B cell (primary cell): ENCODE data around the gene TMEM229A. TPM values are rescaled to one million over a fixed set of nuclear protein-coding genes. Genes with fewer than 3 reads are reported as not detected.

Experiments used
- ATAC-seq: fragments of 200-7000 bp; cut with Tn5 transposase; one replicate; pipeline ENCODE4 v1.10.0; 2021; ENCODE audit warnings: low read depth, mild to moderate bottlenecking, moderate number of reproducible peaks, moderate library complexity
- CTCF ChIA-PET: fragments of 350-600 bp; sonication (Branson Sonifier 250); formaldehyde crosslinking; loops from one replicate; lab custom pipeline; 2021; ENCODE audit warnings: antibody characterized with exemption, inconsistent platforms; lab: Charles Lee
- POLR2A ChIA-PET: fragments of 350-600 bp; sonication (Branson Sonifier 250); formaldehyde crosslinking; loops from one replicate; lab custom pipeline; 2021; ENCODE audit warnings: antibody characterized with exemption; lab: Charles Lee
- DNase-seq: peaks from one replicate; pipeline ENCODE4 v3.0.0; 2013
- H2AFZ ChIP-seq: 2 replicates; pipeline ENCODE4 v1.6.1; 2012; ENCODE audit warnings: mild to moderate bottlenecking, low read depth, low read length; ENCODE audit not compliant: insufficient read depth, poor library complexity, severe bottlenecking
- H3K27ac ChIP-seq, 2 donors: 1 replicate in 1 of 2; 2 replicates in 1 of 2; pipeline ENCODE4 v1.5.1; 2012 to 2013; ENCODE audit warnings: low read length in 2 of 2, mild to moderate bottlenecking in 2 of 2, moderate library complexity in 1 of 2
- H3K27me3 ChIP-seq, 4 experiments: fragments of 200-600 bp in 1 of 4; sonication (generic) in 1 of 4; replicated peaks in 1 of 4; 1 replicate in 2 of 4; 2 replicates in 2 of 4; pipeline versions ENCODE4 v1.6.1 to v1.7.0; 2013 to 2016; ENCODE audit warnings: low read length in 3 of 4, mild to moderate bottlenecking in 2 of 4, mixed read lengths in 1 of 4, moderate library complexity in 1 of 4; ENCODE audit not compliant: insufficient read depth in 4 of 4, control insufficient read depth in 3 of 4; ENCODE audit errors: control extremely low read depth in 1 of 4
- H3K36me3 ChIP-seq, 2 experiments: replicated peaks in 1 of 2; 1 replicate in 1 of 2; 2 replicates in 1 of 2; pipeline versions ENCODE4 v1.6.1 to v1.7.1; 2013; ENCODE audit warnings: low read length in 1 of 2; ENCODE audit not compliant: insufficient read depth in 2 of 2, control insufficient read depth in 1 of 2; ENCODE audit errors: control extremely low read depth in 1 of 2, extremely low read depth in 1 of 2
- H3K4me1 ChIP-seq, 2 donors: fragments of 200-600 bp in 1 of 2; sonication (generic) in 1 of 2; 1 replicate in 1 of 2; 2 replicates in 1 of 2; pipeline versions ENCODE4 v1.5.1 to v1.6.1; 2013 to 2017; ENCODE audit warnings: low read length in 2 of 2; ENCODE audit not compliant: control insufficient read depth in 2 of 2, insufficient read depth in 2 of 2
- H3K4me2 ChIP-seq: replicated peaks from 2 replicates; pipeline ENCODE3; 2012; ENCODE audit warnings: mild to moderate bottlenecking, low read depth, low read length; ENCODE audit not compliant: poor library complexity, severe bottlenecking
- H3K4me3 ChIP-seq, 5 experiments: fragments of 200-600 bp in 1 of 5; sonication (generic) in 1 of 5; 1 replicate in 3 of 5; 2 replicates in 2 of 5; pipeline versions ENCODE4 v1.5.1 to v1.7.0; 2011 to 2016; ENCODE audit warnings: low read length in 4 of 5, mild to moderate bottlenecking in 4 of 5, low read depth in 2 of 5, control low read depth in 1 of 5, moderate library complexity in 1 of 5; ENCODE audit not compliant: insufficient read depth in 1 of 5; ENCODE audit errors: control extremely low read depth in 1 of 5, extremely low read depth in 1 of 5
- H3K79me2 ChIP-seq: fragments of 200-600 bp; sonication (generic); one replicate; pipeline ENCODE4 v1.6.0; 2016; ENCODE audit warnings: low read length; ENCODE audit not compliant: control insufficient read depth, insufficient read depth
- H3K9ac ChIP-seq: fragments of 200-600 bp; sonication (generic); 2 replicates; pipeline ENCODE4 v1.6.1; 2017; ENCODE audit warnings: mild to moderate bottlenecking, low read length, moderate library complexity
- H3K9me3 ChIP-seq, 3 donors: one replicate each; pipeline versions ENCODE4 v1.6.1 to v1.7.1; 2013; ENCODE audit warnings: low read length in 2 of 3; ENCODE audit not compliant: control insufficient read depth in 2 of 3, insufficient read depth in 1 of 3; ENCODE audit errors: control extremely low read depth in 1 of 3
- H4K20me1 ChIP-seq: 2 replicates; pipeline ENCODE4 v1.6.0; 2012; ENCODE audit warnings: mild to moderate bottlenecking, low read length; ENCODE audit not compliant: insufficient read depth, control insufficient read depth, poor library complexity, severe bottlenecking
- H3K27ac Mint-ChIP-seq: one replicate; pipeline ENCODE4 v1.8.0; 2021; ENCODE audit warnings: mixed read lengths
- H3K27me3 Mint-ChIP-seq: one replicate; pipeline ENCODE4 v1.8.0; 2021; ENCODE audit warnings: mixed read lengths
- H3K4me1 Mint-ChIP-seq: one replicate; pipeline ENCODE4 v1.8.0; 2021; ENCODE audit warnings: mixed read lengths
- H3K4me3 Mint-ChIP-seq: one replicate; pipeline ENCODE4 v1.8.0; 2021; ENCODE audit warnings: mixed read lengths
- H3K9me3 Mint-ChIP-seq: one replicate; pipeline ENCODE4 v1.8.0; 2022; ENCODE audit warnings: mixed read lengths; ENCODE audit not compliant: insufficient read depth
- CTCF ChIP-seq: fragments of 200-600 bp; IDR thresholded peaks from one replicate; pipeline ENCODE4 v1.8.0; 2022; ENCODE audit warnings: antibody characterized with exemption, mild to moderate bottlenecking
- EZH2 ChIP-seq: IDR thresholded peaks from 2 replicates; pipeline ENCODE4 v1.6.1; 2012; ENCODE audit warnings: borderline replicate concordance, low read depth, mild to moderate bottlenecking, moderate library complexity, low read length; ENCODE audit not compliant: insufficient read depth, poor library complexity, severe bottlenecking
- WGBS: methylation state at CpG from one replicate; pipeline ENCODE4 v1.1.5; 2013; ENCODE audit warnings: missing lambda C conversion rate; ENCODE audit not compliant: insufficient coverage; 5-methylcytosine and 5-hydroxymethylcytosine counted together
- intact Hi-C: fragments of 100-400 bp; cut with micrococcal nuclease; formaldehyde crosslinking; loops from one replicate; pipeline ENCODE4 v1.10.0; 2022
- polyA plus RNA-seq: library from polyadenylated mRNA; depleted of rRNA; stranded (reverse); fragments of >200 nt; gene quantifications from 2 replicates; pipeline ENCODE4 v1.2.3, GENCODE V29; 2012
- total RNA-seq, 2 donors: library from RNA; stranded (reverse); fragments of 120-200 nt in 1 of 2; gene quantifications; 1 replicate in 1 of 2; 2 replicates in 1 of 2; pipeline versions ENCODE4 v1.2.3 to v1.2.4, GENCODE V29; 2013 to 2022

The TMEM229A gene
- total and polyA plus RNA-seq, 2 donors (not counting 1 experiment from before 2014, with no cell fraction given) = not detected

- CTCF ChIA-PET = interaction anchor here (0.7 kb wide), 1 partner anchor 29 kb away, joined by 3 read pairs; no protein-coding TSS in a partner anchor
- Histone ChIP-seq H3K4me2 (no peak overlapping the region), H3K4me1 (no peaks in the 10 kb centered on the region), H3K79me2 (no peaks in the 10 kb centered on the region), H2AFZ (no peak overlapping the region), H3K27me3 (no peaks in the 10 kb centered on the region), H4K20me1 (no peaks in the 10 kb centered on the region), H3K27ac (no peak overlapping the region), H3K36me3 (no peaks in the 10 kb centered on the region), H3K9me3 (peaks cover 0 to 5% (median 0%) of the 10 kb centered on the region in 3 donors), H3K9ac (no peak overlapping the region), H3K4me3 (no peak overlapping the region)
- Mint-ChIP-seq H3K4me3 (no peak overlapping the region), H3K4me1 (no peaks in the 10 kb centered on the region), H3K27ac (no peak overlapping the region), H3K27me3 (no peaks in the 10 kb centered on the region), H3K9me3 (no peaks in the 10 kb centered on the region)
- ATAC-seq (no peak), DNase-seq (no peak)
- intact Hi-C loops = no loop called here
- no peak for TF ChIP-seq CTCF
- TF ChIP-seq EZH2 = no peak
- POLR2A ChIA-PET = no interaction called here
- 100% methylated on average over 1 of the region's 5 CpGs for WGBS
Observed at GRCh38 chr7:124057872-124058271, 25.0 kb upstream of the TMEM229A start.

- H3K4me1 Mint-ChIP-seq = no peaks in the 10 kb centered on the region
Observed at GRCh38 chr7:124056234-124056633, 23.4 kb upstream of the TMEM229A start.

More at GRCh38 chr7:124056234-124056633, 23.4 kb upstream of the TMEM229A start:
- WGBS = no CpG with 5 or more reads among the region's 1 CpG
- TF ChIP-seq EZH2 = no peak
- TF ChIP-seq CTCF = no peak
- Histone ChIP-seq H4K20me1 (no peaks in the 10 kb centered on the region), H3K27ac (no peak overlapping the region), H2AFZ (no peak overlapping the region), H3K4me3 (no peak overlapping the region), H3K4me1 (no peaks in the 10 kb centered on the region), H3K9me3 (no peaks in the 10 kb centered on the region), H3K79me2 (no peaks in the 10 kb centered on the region), H3K27me3 (no peaks in the 10 kb centered on the region), H3K36me3 (no peaks in the 10 kb centered on the region), H3K4me2 (no peak overlapping the region), H3K9ac (no peak overlapping the region)
- ChIA-PET POLR2A (no interaction called here), CTCF (no interaction called here)
- Mint-ChIP-seq H3K27ac (no peak overlapping the region), H3K4me3 (no peak overlapping the region), H3K9me3 (no peaks in the 10 kb centered on the region), H3K27me3 (no peaks in the 10 kb centered on the region)
- no peak for ATAC-seq
- DNase-seq = no peak
- intact Hi-C loops = no loop called here
